Measurements from ENCODE around the gene LRRC8C. TPM values are rescaled to one million over a fixed set of nuclear protein-coding genes. Genes with fewer than 3 reads are reported as not detected.
A peak's percentile ranks its signal among the peaks of the same experiment; 100 is the strongest.

The LRRC8C gene
- polyA plus RNA-seq, 1 donor, result 5.0 TPM

DNA sequence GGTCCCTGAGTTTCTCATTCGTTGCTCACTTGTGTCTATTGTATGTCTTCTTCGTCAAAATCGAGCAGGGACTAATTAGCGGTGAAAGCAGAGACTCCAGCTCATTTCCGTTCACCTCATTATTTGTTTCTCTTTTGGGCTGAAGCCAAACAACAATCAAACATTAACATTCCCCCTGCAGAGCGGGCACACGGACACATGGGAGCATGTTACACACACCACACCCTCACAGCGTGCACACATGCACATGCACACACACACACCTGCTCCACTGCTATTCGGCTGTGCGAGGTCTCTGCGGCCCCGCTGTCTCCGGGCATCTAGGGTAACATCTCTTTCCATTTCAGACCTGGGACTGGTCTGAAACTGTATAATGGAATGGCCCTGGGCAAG lies 129.5 kb downstream of the LRRC8C start:
- Histone ChIP-seq H3K27ac (ENCODE audit: low read length) (no peak overlapping the region), H3K4me1 (ENCODE audit: control insufficient read depth, insufficient read depth, low read length) (peaks cover 9% of the 10 kb centered on the region), H3K4me3 (ENCODE audit: low read length) (peak overlapping the region; percentile 46), H3K27me3 (ENCODE audit: control insufficient read depth, insufficient read depth, low read length) (peaks cover 10% of the 10 kb centered on the region), H3K36me3 (ENCODE audit: control insufficient read depth, insufficient read depth, low read length) (no peaks in the 10 kb centered on the region), H3K9me3 (ENCODE audit: control insufficient read depth, low read depth, low read length) (no peaks in the 10 kb centered on the region)
- 63% methylated on average over 3 of the region's 13 CpGs for WGBS (ENCODE audit: insufficient coverage, low lambda C conversion rate)
- no peak for DNase-seq

DNA sequence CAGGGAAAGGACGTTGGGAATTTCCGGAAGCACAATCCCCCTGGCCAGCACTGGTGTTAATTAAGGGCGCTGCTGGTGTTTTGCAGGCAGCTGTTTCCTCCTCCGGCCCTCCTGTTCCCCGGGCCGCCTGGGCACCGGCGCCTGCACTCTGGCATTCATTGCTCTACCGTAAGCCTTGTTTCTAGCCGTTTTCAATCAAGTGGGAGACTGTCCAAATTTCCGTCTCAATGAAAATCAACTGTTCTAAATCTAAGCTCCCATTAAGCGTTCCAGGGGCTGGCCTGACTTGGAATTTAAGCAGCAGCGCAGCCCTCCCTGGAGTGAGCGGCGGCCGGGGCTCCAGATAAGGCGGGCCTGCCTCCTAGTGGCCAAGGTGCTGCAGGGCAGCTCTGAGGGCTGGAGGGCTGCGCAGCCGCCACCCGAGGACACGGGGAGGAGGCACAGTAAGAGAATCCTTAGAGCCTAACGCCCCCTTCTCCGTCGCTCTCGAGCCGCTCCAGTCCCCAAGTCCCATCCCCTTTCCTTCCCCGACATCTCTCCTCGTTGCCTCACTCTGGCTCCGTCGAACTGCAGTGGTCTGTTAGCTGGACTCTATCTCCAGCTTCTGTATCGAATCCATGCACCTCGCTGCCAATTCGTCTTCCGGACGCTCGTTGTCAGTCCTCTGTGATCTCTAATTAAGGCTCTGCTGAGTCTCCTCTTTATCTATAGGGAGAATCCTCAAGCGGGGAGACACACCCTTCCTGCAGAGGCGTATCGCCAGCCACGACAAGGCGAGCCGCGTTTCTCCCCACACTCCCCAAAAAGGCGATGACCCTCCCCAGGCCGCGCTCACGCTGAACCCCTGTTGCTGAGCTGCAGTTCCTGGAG lies 130.1 kb downstream of the LRRC8C start:
- WGBS (ENCODE audit: insufficient coverage, low lambda C conversion rate), result no CpG with 5 or more reads among the region's 47 CpGs
- peak overlapping the region; percentile 46 for H3K4me3 ChIP-seq (ENCODE audit: low read length)
- peaks cover 3% of the 10 kb centered on the region for H3K4me1 ChIP-seq (ENCODE audit: control insufficient read depth, insufficient read depth, low read length)
- H3K27ac ChIP-seq (ENCODE audit: low read length), result no peak overlapping the region
- H3K9me3 ChIP-seq (ENCODE audit: control insufficient read depth, low read depth, low read length), result no peaks in the 10 kb centered on the region
- peak; percentile 67 to 79 for DNase-seq
- H3K27me3 ChIP-seq (ENCODE audit: control insufficient read depth, insufficient read depth, low read length), result peaks cover 10% of the 10 kb centered on the region
- H3K36me3 ChIP-seq (ENCODE audit: control insufficient read depth, insufficient read depth, low read length), result no peaks in the 10 kb centered on the region

DNA sequence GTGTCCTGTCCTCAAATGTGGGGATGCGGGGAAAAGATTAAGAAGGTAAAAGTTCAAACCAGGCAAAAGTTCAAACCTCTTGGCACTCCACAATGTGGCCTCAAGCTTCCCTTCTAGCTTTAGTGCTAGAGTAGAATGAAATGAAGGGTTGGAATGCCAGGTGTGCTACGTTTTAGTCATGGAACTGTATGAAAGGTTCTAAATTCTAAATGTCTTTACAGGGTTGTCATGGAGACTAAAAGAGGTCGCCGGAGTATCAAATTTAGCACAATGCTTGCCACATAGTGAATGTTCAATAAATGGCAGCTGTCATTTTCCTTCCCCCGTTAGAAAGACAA lies 130.7 kb downstream of the LRRC8C start:
- 60% methylated on average over 2 of the region's 5 CpGs for WGBS (ENCODE audit: insufficient coverage, low lambda C conversion rate)
- no peak for DNase-seq
- Histone ChIP-seq H3K9me3 (ENCODE audit: control insufficient read depth, low read depth, low read length) (no peaks in the 10 kb centered on the region), H3K4me1 (ENCODE audit: control insufficient read depth, insufficient read depth, low read length) (no peaks in the 10 kb centered on the region), H3K27me3 (ENCODE audit: control insufficient read depth, insufficient read depth, low read length) (peaks cover 10% of the 10 kb centered on the region), H3K27ac (ENCODE audit: low read length) (no peak overlapping the region), H3K36me3 (ENCODE audit: control insufficient read depth, insufficient read depth, low read length) (no peaks in the 10 kb centered on the region), H3K4me3 (ENCODE audit: low read length) (peak overlapping the region; percentile 46)

DNA sequence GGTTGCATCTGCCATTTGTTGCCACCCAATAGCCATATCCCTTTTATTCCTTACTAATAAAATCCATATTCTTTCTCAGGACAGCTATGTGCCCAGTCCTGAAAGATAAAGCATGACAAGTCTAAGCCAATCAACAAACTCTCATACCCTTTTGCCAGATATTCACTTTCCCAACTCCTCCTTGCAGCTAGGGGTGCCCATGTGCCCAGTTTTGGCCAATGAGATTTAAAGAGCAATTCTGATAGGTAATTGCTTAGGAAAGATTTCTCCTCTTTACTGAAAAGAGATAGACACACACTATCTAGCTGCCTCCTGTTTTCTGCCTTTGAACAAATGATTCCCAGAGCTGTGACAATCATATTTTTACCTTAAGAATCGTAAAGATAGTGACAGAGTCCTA lies 132.9 kb downstream of the LRRC8C start:
- H3K4me3 ChIP-seq (ENCODE audit: low read length), result no peak overlapping the region

DNA sequence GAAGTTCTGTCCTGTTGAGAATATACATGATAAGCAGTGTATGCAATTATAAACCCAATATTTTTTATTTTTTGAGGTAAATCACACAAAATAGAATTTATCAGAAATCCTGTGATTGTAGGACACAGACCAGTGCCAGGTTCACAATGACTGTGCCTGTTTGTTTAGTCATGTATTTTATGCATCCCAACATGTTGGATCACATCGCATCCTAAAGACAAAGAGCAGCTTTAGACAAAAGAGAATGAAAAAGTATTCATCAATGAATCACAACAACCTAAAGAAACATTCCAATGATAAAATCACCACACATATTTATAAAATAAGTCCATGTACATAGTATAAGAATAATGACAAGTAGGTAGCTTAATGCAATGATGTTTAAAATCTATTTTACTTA lies 134.7 kb downstream of the LRRC8C start:
- Histone ChIP-seq H3K27me3 (ENCODE audit: control insufficient read depth, insufficient read depth, low read length) (peaks cover 11% of the 10 kb centered on the region), H3K4me3 (ENCODE audit: low read length) (no peak overlapping the region), H3K27ac (ENCODE audit: low read length) (no peak overlapping the region), H3K9me3 (ENCODE audit: control insufficient read depth, low read depth, low read length) (no peaks in the 10 kb centered on the region), H3K36me3 (ENCODE audit: control insufficient read depth, insufficient read depth, low read length) (no peaks in the 10 kb centered on the region), H3K4me1 (ENCODE audit: control insufficient read depth, insufficient read depth, low read length) (no peaks in the 10 kb centered on the region)
- 100% methylated on average over 1 of the region's 1 CpG for WGBS (ENCODE audit: insufficient coverage, low lambda C conversion rate)
- no peak for DNase-seq

More for the DNA sequence above, 132.9 kb downstream of the LRRC8C start:
- Histone ChIP-seq H3K27me3 (ENCODE audit: control insufficient read depth, insufficient read depth, low read length) (peaks cover 16% of the 10 kb centered on the region), H3K9me3 (ENCODE audit: control insufficient read depth, low read depth, low read length) (no peaks in the 10 kb centered on the region), H3K27ac (ENCODE audit: low read length) (no peak overlapping the region), H3K4me1 (ENCODE audit: control insufficient read depth, insufficient read depth, low read length) (no peaks in the 10 kb centered on the region), H3K36me3 (ENCODE audit: control insufficient read depth, insufficient read depth, low read length) (no peaks in the 10 kb centered on the region)
- no peak for DNase-seq
- no CpG with 5 or more reads among the region's 1 CpG for WGBS (ENCODE audit: insufficient coverage, low lambda C conversion rate)

Other genes with a start within 250 kb of the LRRC8C start
- 10.2 TPM for gene LRRC8B, start 108.3 kb upstream of the LRRC8C start, polyA plus RNA-seq
- gene LRRC8D, start 187.9 kb downstream of the LRRC8C start, polyA plus RNA-seq, result 33.3 TPM

Data from large intestine (tissue), 3 donors.